ENCODE results near the gene VCL.

DNA sequence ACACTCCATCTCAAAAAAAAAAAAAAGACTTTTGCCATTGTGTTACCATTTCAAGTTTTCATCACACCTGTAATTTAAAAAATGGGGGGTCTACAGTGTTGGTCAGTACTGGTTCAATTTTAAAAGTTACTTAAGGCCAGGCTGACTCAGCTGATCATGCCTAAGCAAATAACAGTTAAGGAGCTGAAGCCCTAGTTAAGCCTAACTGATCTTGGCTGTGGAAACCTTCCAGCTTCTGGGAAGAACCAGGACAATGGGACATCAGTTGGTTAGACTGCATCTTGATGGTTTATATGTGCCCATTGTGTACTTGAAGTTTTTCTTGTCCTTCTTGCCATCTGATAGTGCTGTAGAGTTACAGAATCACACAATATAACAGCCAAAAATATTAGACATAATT is 26.7 kb downstream of the VCL start:
- TF ChIP-seq, protein P1, sequence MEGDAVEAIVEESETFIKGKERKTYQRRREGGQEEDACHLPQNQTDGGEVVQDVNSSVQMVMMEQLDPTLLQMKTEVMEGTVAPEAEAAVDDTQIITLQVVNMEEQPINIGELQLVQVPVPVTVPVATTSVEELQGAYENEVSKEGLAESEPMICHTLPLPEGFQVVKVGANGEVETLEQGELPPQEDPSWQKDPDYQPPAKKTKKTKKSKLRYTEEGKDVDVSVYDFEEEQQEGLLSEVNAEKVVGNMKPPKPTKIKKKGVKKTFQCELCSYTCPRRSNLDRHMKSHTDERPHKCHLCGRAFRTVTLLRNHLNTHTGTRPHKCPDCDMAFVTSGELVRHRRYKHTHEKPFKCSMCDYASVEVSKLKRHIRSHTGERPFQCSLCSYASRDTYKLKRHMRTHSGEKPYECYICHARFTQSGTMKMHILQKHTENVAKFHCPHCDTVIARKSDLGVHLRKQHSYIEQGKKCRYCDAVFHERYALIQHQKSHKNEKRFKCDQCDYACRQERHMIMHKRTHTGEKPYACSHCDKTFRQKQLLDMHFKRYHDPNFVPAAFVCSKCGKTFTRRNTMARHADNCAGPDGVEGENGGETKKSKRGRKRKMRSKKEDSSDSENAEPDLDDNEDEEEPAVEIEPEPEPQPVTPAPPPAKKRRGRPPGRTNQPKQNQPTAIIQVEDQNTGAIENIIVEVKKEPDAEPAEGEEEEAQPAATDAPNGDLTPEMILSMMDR (IDR thresholded peaks at IDR 0.05) = no peak
- no peak for TF ChIP-seq POLR2AphosphoS5 (IDR thresholded peaks at IDR 0.05)
